Urinary bladder (tissue), 4 donors: ENCODE data around the gene DCHS1. TPM values are rescaled to one million over a fixed set of nuclear protein-coding genes. Genes with fewer than 3 reads are reported as not detected.
A peak's percentile ranks its signal among the peaks of the same experiment; 100 is the strongest.

Source experiments
- DNase-seq: peaks from one replicate; pipeline ENCODE4 v3.0.0-alpha.2; 2015; ENCODE audit errors: extremely low spot score
- H3K27ac ChIP-seq: one replicate; pipeline ENCODE4 v1.5.1; 2013; ENCODE audit warnings: low read depth, mild to moderate bottlenecking, moderate library complexity
- H3K36me3 ChIP-seq: one replicate; pipeline ENCODE4 v1.6.1; 2013; ENCODE audit warnings: mild to moderate bottlenecking, moderate library complexity; ENCODE audit not compliant: insufficient read depth
- H3K4me1 ChIP-seq: one replicate; pipeline ENCODE4 v1.6.1; 2013; ENCODE audit warnings: mild to moderate bottlenecking, moderate library complexity; ENCODE audit not compliant: insufficient read depth
- H3K4me3 ChIP-seq: one replicate; pipeline ENCODE4 v1.5.1; 2013; ENCODE audit warnings: low read depth, low read length
- WGBS: extraction: QIAGEN DNeasy Blood & Tissue Kit; methylation state at CpG from one replicate; pipeline ENCODE4 v1.1.7; 2013; 5-methylcytosine and 5-hydroxymethylcytosine counted together
- polyA plus RNA-seq: library from polyadenylated mRNA; stranded (reverse); fragments of 200-250 nt; gene quantifications from one replicate; pipeline ENCODE4 v1.2.3, GENCODE V29; 2013
- total RNA-seq: library from RNA; depleted of rRNA; stranded (reverse); fragments of >200 nt; gene quantifications from one replicate; pipeline ENCODE4 v1.2.3, GENCODE V29; 2014
- donor health status: healthy with polysubstance abuse.
- donor health status: healthy.

Gene DCHS1
- total and polyA plus RNA-seq, 2 donors, result 28.6 to 49.2 TPM

DNA sequence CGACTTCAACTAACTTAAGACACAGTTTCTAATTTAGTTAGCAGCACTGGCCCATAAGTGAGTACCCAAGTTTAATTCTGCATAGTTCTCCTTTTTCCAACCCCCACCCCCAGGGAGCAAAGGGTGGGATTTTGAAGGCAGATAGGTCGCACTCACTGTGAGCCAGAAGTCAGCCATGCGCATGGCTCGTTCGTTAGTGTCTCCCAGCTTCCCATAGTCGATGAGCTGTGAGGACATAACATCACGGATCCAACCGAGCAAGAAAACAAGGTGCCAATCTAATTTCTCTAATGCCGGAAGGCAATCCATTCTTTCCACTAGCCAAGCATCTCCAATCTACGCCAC lies 27.0 kb upstream of the DCHS1 start:
- Histone ChIP-seq H3K27ac (no peak overlapping the region), H3K36me3 (peaks cover 2% of the 10 kb centered on the region), H3K4me1 (no peaks in the 10 kb centered on the region), H3K4me3 (peak overlapping the region; percentile 54)
- WGBS, result under 1% methylated on average over 10 of the region's 10 CpGs
- DNase-seq, result no peak

DNA sequence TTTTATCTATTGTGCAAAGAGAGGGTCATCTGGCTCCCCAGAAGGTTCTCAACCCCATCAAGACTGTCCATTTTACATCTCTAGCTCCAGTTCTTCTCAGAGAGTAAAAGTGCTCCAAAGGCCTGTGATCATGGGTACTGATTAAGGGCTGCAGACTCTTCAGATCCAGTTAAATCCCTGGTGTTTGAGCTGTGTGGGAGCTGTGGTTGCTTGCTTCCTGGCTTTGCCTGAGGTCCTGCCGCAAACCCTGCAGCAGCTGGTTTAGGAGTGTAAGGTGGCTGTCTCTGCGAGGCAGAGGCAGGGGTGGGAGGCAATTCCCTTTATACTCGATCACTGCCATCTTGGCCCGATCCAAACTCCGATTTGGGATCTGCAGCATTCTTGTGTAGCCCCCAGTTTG lies 26.3 kb upstream of the DCHS1 start:
- Histone ChIP-seq H3K36me3 (peaks cover 2% of the 10 kb centered on the region), H3K4me1 (no peaks in the 10 kb centered on the region), H3K27ac (no peak overlapping the region), H3K4me3 (peak overlapping the region; percentile 54)
- no peak for DNase-seq
- 13% methylated on average over 5 of the region's 5 CpGs for WGBS

DNA sequence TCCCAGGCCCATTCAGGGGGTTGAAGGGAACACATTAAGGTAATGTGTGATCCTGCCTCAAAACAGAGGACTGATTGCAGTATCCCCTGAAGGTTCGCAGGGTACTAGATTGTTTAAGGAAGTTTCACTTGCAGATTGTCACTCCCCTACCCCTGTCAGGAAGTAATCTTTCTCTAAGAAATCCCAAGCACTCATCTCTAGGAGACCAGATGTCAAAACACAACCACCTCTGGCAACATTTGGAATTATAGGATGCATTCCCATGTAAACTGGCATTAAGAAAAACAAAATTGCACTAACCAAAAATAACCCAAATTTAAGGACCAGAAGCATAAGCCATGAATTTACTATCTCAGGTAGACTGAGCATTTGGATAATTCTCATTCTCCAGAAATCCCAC lies 25.9 kb upstream of the DCHS1 start:
- H3K4me1 ChIP-seq, result no peaks in the 10 kb centered on the region
- H3K36me3 ChIP-seq, result peaks cover 2% of the 10 kb centered on the region
- H3K4me3 ChIP-seq, result no peak overlapping the region
- no peak for DNase-seq
- 57% methylated on average over 1 of the region's 1 CpG for WGBS
- no peak overlapping the region for H3K27ac ChIP-seq

DNA sequence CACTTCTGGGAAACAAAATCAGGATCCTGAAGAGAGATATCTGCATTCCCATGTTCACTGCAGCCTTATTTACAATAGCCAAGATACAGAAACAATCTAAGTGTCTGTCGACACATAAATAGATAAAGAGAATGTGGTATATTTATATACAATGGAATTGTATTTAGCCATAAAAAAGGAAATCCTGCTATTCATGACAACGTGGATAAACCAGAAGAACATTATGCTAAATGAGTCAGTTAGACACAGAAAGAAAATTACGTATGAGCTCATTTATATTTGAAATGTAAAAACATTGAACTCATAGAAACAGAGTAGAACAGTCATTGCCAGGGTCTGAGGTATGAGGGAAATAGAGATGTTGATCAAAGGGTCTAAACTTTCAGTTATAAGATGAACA lies 21.4 kb upstream of the DCHS1 start:
- Histone ChIP-seq H3K4me1 (no peaks in the 10 kb centered on the region), H3K36me3 (peaks cover 2% of the 10 kb centered on the region), H3K4me3 (no peak overlapping the region), H3K27ac (no peak overlapping the region)
- WGBS, result 72% methylated on average over 3 of the region's 3 CpGs
- DNase-seq, result no peak

DNA sequence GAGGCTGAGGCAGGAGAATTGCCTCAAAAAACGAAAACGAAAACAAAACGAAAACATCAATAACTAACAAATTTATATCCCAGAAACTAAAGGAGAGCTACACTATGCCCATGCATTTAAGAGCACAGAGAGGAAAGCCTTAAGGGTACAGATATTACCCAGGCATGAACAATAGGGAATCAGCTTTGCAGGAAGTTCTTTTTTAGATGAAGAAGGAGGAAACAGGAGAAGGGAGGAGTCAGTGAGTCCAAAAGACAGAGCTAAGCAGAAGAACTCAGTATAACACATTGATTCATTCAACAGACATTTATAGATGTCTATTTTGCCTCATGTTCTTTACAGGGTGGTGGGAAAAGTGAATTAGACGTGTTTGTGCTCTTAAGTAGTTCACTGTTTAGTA lies 19.3 kb upstream of the DCHS1 start:
- H3K4me1 ChIP-seq, result no peaks in the 10 kb centered on the region
- WGBS, result 81% methylated on average over 4 of the region's 4 CpGs
- H3K27ac ChIP-seq, result no peak overlapping the region
- H3K36me3 ChIP-seq, result no peaks in the 10 kb centered on the region
- H3K4me3 ChIP-seq, result no peak overlapping the region
- no peak for DNase-seq

DNA sequence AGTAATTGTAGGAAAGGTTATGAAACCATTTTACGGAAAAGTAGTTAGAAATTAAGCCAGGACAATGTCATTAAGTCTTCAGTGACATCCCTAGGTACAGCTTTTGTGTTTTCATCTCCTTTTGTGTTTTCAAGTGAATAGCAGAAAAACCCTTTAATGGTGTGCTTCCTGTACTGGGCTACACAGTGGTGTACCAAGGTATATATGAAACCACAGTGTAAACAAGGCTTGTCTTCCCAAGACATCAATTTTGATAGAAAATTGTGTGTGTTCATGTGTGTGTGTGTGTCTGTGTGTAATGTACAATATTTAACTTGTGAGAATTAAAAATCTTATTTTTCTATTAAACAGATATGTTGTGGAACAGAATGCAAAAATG lies 18.6 kb upstream of the DCHS1 start:
- no peak for DNase-seq
- no peak overlapping the region for H3K4me3 ChIP-seq
- WGBS, result 90% methylated on average over 1 of the region's 1 CpG
- no peaks in the 10 kb centered on the region for H3K4me1 ChIP-seq
- no peaks in the 10 kb centered on the region for H3K36me3 ChIP-seq
- H3K27ac ChIP-seq, result no peak overlapping the region

DNA sequence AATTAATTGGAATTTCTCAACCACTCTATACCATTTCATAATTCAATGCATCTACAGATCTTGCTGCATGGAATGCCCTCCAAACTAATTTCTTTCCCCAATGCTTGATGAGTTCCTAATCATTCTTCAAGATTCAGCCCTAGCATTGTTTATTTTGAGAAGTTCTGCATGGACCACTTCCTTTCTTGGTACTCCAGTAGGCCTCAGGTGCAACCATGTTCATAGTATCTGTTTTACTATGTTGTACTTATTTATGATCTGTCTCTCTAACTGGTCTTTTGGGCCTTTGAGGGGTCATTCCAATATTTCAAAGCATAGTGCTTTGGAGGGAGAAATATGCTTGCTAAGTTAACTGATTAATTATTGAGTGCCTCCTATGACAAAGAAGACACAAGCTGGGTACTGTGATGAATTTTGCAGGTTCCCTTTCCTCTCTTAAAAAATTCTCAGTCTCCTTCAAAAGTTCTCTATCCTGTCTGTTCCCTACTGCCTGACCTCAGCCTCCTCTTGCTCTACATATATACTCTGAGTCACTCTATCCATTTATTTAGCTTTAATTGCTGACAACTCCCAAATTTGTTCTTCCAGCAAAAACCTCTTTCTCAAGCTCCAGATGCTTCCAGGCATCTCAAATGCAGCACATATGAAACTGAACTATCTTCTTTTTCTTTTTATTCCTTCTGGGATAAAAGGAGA lies 18.1 kb upstream of the DCHS1 start:
- no peaks in the 10 kb centered on the region for H3K4me1 ChIP-seq
- H3K36me3 ChIP-seq, result no peaks in the 10 kb centered on the region
- no peak overlapping the region for H3K27ac ChIP-seq
- DNase-seq, result no peak
- no peak overlapping the region for H3K4me3 ChIP-seq

DNA sequence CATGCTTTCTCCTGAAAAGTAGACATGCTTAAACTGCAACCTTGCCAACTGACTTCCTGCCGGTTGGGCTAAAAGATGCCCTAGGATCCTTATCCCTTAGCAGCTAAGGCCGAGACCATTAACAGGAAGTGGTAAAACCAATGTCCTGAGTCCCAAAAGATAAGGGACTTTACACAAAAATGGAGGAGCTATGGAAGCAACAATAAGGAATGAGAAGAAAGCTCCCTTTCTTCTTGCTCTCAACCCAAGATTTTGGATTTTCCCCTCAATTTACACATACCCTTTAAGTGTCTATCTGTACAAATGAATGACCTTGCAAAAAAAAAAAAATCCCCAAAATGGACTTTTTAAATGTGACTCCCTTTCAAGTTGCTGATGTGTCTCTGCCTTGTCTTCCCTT lies 16.4 kb upstream of the DCHS1 start:
- Histone ChIP-seq H3K36me3 (no peaks in the 10 kb centered on the region), H3K27ac (no peak overlapping the region), H3K4me1 (no peaks in the 10 kb centered on the region), H3K4me3 (no peak overlapping the region)
- DNase-seq, result no peak
- 69% methylated on average over 2 of the region's 2 CpGs for WGBS

DNA sequence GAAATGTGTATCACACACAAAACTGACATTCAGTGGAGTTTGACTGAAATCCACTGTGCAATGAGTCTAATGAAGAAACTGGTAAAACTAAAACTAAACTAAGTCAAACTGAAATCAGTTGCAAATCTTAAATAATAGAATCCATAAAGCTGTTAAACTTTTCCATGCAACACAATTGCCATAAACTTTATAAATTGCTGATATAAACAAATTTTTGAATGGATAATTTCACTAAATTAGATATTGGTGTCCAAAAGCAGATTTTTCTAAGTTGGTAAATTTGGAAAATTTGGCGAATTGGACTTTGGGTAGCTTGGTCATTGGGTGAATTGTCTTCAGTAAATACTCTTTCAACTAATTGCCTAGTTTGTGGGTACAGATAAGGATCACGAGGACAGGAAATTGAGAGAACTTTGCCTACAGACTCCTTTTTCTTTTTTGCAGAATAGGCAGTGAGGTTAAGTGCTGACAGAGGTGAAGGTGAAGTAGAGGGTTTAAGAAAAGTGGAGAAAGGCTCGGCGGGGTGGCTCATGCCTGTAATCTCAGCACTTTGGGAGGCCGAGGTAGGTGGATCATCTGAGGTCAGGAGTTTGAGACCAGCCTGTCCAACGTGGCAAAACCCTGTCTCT lies 14.7 kb upstream of the DCHS1 start:
- no peak overlapping the region for H3K27ac ChIP-seq
- no peaks in the 10 kb centered on the region for H3K4me1 ChIP-seq
- H3K36me3 ChIP-seq, result no peaks in the 10 kb centered on the region
- H3K4me3 ChIP-seq, result no peak overlapping the region
- no peak for DNase-seq
- WGBS, result 71% methylated on average over 6 of the region's 6 CpGs

DNA sequence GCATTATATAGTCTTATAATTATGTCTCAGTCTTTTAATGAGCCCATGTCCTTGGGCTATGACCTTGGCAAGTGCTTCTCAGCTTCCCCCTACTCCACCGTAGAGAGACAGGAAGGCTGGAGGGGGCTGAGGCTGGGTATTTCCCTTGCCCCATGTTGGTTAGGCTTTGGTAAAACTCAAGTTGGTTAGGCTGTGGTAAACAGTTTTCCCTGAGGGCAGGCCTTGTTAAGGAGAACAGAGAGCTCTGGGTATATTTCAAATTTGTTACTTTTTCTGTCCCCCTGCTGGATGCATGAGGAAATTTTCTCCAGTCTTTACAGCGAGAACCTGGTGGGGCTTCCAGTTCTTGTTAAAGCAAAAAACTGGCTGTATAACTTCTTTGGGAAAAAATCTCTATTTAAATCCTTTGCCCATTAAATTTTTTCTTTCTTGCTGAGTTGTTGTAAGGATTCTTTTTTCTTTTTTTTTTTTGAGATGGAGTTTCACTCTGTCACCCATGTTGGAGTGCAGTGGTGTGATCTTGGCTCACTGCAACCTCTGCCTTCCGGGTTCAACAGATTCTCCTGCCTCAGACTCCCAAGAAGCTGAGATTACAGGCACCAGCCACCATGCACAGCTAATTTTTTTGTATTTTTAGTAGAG lies 12.2 kb upstream of the DCHS1 start:
- Histone ChIP-seq H3K4me3 (no peak overlapping the region), H3K4me1 (no peaks in the 10 kb centered on the region), H3K36me3 (no peaks in the 10 kb centered on the region), H3K27ac (no peak overlapping the region)
- no peak for DNase-seq
- 77% methylated on average over 3 of the region's 3 CpGs for WGBS

DNA sequence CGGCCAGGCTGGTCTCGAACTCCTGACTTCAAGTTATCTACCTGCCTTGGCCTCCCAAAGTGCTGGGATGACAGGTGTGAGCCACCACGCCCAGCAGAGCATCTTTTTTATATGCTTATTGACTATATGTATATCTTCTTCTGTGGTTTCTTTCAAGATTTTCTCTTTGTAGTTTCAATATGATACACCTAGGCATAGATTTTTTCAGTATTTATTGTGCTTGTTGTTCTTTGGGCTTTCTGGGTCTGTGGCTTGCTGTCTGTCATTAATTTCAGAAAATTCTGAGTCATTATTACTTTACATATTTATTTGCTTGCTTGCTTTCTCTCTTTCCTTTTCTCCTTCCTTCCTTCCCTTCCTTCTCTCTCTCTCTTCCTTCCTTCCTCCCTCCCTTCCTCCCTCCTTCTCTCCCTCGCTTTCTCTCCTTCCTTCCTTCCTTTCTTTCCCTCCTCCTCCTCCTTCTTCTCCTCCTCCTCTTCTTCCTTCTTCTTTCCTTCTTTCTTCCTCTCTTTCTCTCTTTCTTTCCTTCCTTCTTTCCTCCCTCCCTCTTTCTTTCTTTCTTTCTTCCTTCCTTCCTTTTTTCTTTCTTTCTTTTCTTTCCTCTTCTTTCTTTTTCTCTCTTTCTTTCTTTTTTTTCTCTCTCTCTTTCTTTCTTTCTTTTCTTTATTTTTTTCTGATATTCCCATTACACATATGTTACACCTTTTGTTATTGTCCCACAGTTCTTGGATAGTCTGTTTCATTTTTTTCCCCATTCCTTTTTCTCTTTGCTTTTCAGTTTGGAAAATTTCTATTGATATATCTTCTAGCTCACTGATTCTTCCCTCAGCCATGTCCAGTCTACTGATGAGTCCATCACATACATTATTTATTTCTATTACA lies 10.9 kb upstream of the DCHS1 start:
- H3K4me1 ChIP-seq, result no peaks in the 10 kb centered on the region
- H3K27ac ChIP-seq, result no peak overlapping the region
- no peak for DNase-seq
- H3K4me3 ChIP-seq, result no peak overlapping the region
- 96% methylated on average over 4 of the region's 4 CpGs for WGBS
- no peaks in the 10 kb centered on the region for H3K36me3 ChIP-seq

DNA sequence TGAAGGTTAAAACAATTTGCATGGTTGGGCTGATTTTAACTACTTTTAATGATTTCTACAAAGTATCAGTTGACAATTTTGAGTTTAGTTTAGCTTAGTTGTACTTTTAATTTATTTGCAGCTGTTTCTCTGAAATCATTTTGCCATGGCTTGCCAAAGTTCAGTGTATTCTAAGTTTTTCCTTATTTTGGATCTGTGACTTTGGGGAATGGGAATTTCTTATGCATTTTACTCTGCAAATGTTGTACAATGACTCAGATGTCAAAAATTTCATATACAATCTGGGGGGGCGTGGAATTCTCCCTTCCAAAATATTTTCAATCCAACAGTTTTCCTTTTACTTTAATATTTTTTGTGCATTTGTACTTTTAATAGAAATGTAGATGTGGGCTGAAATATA lies 8.9 kb upstream of the DCHS1 start:
- no peaks in the 10 kb centered on the region for H3K36me3 ChIP-seq
- no peaks in the 10 kb centered on the region for H3K4me1 ChIP-seq
- WGBS, result 61% methylated on average over 1 of the region's 1 CpG
- no peak overlapping the region for H3K4me3 ChIP-seq
- no peak overlapping the region for H3K27ac ChIP-seq
- no peak for DNase-seq

DNA sequence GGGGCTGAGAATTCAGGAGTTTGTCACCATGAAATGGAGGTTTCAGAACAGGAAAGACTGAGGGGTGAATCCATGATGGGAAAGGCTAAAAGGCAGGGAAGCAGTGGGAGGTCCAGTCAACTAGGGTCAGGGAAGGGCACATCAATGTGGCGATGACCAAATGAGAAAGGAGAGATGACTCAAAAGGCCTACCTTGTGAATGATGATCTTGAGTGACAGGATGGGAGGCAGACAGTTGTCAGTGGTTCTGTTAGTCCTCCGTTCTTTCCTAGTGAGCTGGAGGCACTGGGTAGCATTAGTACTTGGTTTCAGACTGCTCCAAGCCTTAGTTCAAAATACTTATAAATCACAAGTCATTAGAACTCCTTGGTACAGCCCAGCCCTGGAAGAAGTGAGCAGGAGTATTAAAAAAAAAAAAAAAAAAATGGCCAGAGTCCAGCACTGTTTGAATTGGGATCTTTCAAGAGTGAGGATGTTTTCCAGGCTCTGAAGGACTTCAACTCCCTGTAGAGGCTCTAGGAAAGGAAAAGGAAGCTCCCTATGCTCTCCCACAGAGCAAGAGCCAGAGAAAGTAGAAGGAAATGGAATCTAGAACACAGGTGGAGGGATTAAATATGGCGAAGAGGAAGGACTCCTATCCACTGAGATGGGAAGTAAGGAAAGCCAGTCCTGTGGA lies 8.3 kb upstream of the DCHS1 start:
- H3K36me3 ChIP-seq, result no peaks in the 10 kb centered on the region
- H3K4me1 ChIP-seq, result no peaks in the 10 kb centered on the region
- H3K4me3 ChIP-seq, result no peak overlapping the region
- no peak overlapping the region for H3K27ac ChIP-seq
- whole genome bisulfite sequencing, result 71% methylated on average over 3 of the region's 3 CpGs
- no peak for DNase-seq
